Immature natural killer cell (primary cell): Measurements from ENCODE around the gene PPM1F. TPM values are rescaled to one million over a fixed set of nuclear protein-coding genes. Genes with fewer than 3 reads are reported as not detected.
"Not testable (repeated sequence)": the region's sequence is repeated elsewhere in the genome, so short reads cannot be mapped to it uniquely, and the experiment has no call there.

Experiments used
- DNase-seq, 3 donors: peaks; one replicate each; pipeline ENCODE4 v3.0.0; 2022; ENCODE audit warnings: mixed read lengths in 1 of 3
- H3K27ac Mint-ChIP-seq, 6 donors: one replicate each; pipeline ENCODE4 v1.8.0; 2020; ENCODE audit warnings: mixed read lengths in 6 of 6, mild to moderate bottlenecking in 5 of 6, inconsistent platforms in 4 of 6, moderate library complexity in 3 of 6
- H3K27me3 Mint-ChIP-seq, 3 donors: one replicate each; pipeline ENCODE4 v1.8.0; 2020 to 2021; ENCODE audit warnings: low read depth in 3 of 3, mild to moderate bottlenecking in 3 of 3, mixed read lengths in 3 of 3, moderate library complexity in 3 of 3, inconsistent platforms in 1 of 3
- H3K36me3 Mint-ChIP-seq, 3 donors: one replicate each; pipeline ENCODE4 v1.8.0; 2020; ENCODE audit warnings: mixed read lengths in 3 of 3, inconsistent platforms in 2 of 3, mild to moderate bottlenecking in 2 of 3
- H3K4me1 Mint-ChIP-seq, 2 donors: one replicate each; pipeline ENCODE4 v1.8.0; 2020; ENCODE audit warnings: inconsistent platforms in 2 of 2, mild to moderate bottlenecking in 2 of 2, mixed read lengths in 2 of 2, moderate library complexity in 1 of 2
- H3K4me3 Mint-ChIP-seq, 5 donors: one replicate each; pipeline ENCODE4 v1.8.0; 2020; ENCODE audit warnings: mild to moderate bottlenecking in 5 of 5, mixed read lengths in 5 of 5, inconsistent platforms in 3 of 5, moderate library complexity in 3 of 5
- H3K9me3 Mint-ChIP-seq, 6 donors: one replicate each; pipeline ENCODE4 v1.8.0; 2020; ENCODE audit warnings: mild to moderate bottlenecking in 6 of 6, mixed read lengths in 6 of 6, inconsistent platforms in 4 of 6, moderate library complexity in 3 of 6
- polyA plus RNA-seq, 3 donors: library from polyadenylated mRNA; unstranded; fragments of 300-500 nt; fragmentation: Illumina TruSeq; gene quantifications; one replicate each; pipeline ENCODE4 v1.2.3, GENCODE V29; 2021

PPM1F gene
- polyA plus RNA-seq, 3 donors from 2014 or later = 5.5 to 13.6 (median 8.0) TPM

- not testable (repeated sequence) for H3K27me3 Mint-ChIP-seq, H3K27ac Mint-ChIP-seq, H3K36me3 Mint-ChIP-seq, H3K4me1 Mint-ChIP-seq, H3K9me3 Mint-ChIP-seq, DNase-seq, H3K4me3 Mint-ChIP-seq
Observed at GRCh38 chr22:21882754-21883333, 69.8 kb downstream of the PPM1F start.

GRCh38 chr22:21881841-21882753 lies 70.6 kb downstream of the PPM1F start:
- Mint-ChIP-seq H3K27ac (no peak overlapping the region), H3K9me3 (peaks cover 0 to 1% (median 0%) of the 10 kb centered on the region in 6 donors), H3K4me3 (no peak overlapping the region), H3K27me3 (peaks cover 2 to 3% (median 2%) of the 10 kb centered on the region in 3 donors), H3K4me1 (peaks cover 0 to under 1% of the 10 kb centered on the region in 2 donors), H3K36me3 (no peaks in the 10 kb centered on the region)
- DNase-seq = no peak

GRCh38 chr22:21876486-21877176 lies 76.0 kb downstream of the PPM1F start:
- no peak overlapping the region for H3K27ac Mint-ChIP-seq
- DNase-seq = no peak

GRCh38 chr22:21874953-21875352 lies 77.7 kb downstream of the PPM1F start:
- H3K27me3 Mint-ChIP-seq, H3K4me1 Mint-ChIP-seq, H3K4me3 Mint-ChIP-seq, H3K27ac Mint-ChIP-seq, H3K9me3 Mint-ChIP-seq, DNase-seq, H3K36me3 Mint-ChIP-seq: not testable (repeated sequence)

More at GRCh38 chr22:21876486-21877176, 76.0 kb downstream of the PPM1F start:
- Mint-ChIP-seq H3K4me3 (no peak overlapping the region), H3K27me3 (peaks cover 1 to 2% (median 2%) of the 10 kb centered on the region in 3 donors), H3K36me3 (peaks cover 0 to 5% (median 0%) of the 10 kb centered on the region in 3 donors), H3K9me3 (peaks cover 0 to 1% (median 0%) of the 10 kb centered on the region in 6 donors), H3K4me1 (peaks cover 6 to 9% of the 10 kb centered on the region in 2 donors)

- H3K27me3 Mint-ChIP-seq = peaks cover 0 to 1% (median 0%) of the 10 kb centered on the region in 3 donors
- peaks cover 0 to 9% (median 0%) of the 10 kb centered on the region in 3 donors for H3K36me3 Mint-ChIP-seq
- H3K4me1 Mint-ChIP-seq = peaks cover 7 to 16% of the 10 kb centered on the region in 2 donors
- H3K27ac Mint-ChIP-seq = no peak overlapping the region
- no peak for DNase-seq
- H3K4me3 Mint-ChIP-seq = no peak overlapping the region
- no peaks in the 10 kb centered on the region for H3K9me3 Mint-ChIP-seq
Observed at GRCh38 chr22:21873619-21874018, 79.0 kb downstream of the PPM1F start.

- not testable (repeated sequence) for H3K27ac Mint-ChIP-seq, H3K4me3 Mint-ChIP-seq
Observed at GRCh38 chr22:21872741-21873140, 79.9 kb downstream of the PPM1F start.

More at GRCh38 chr22:21872741-21873140, 79.9 kb downstream of the PPM1F start:
- not testable (repeated sequence) for H3K9me3 Mint-ChIP-seq, H3K27me3 Mint-ChIP-seq, DNase-seq
- Mint-ChIP-seq H3K4me1 (peaks cover 16 to 24% of the 10 kb centered on the region in 2 donors), H3K36me3 (peaks cover 0 to 13% (median 0%) of the 10 kb centered on the region in 3 donors)

Other genes starting within 250 kb of the PPM1F start
- 100 to 1,000 TPM in 2 of 3 donors, 10 to 100 TPM in 1; 72.9 to 100 (median 100) TPM for gene YPEL1, start 217.1 kb downstream of the PPM1F start, polyA plus RNA-seq
- 100 to 1,000 TPM; 151 to 168 (median 162) TPM for gene MAPK1, start 85.2 kb downstream of the PPM1F start, polyA plus RNA-seq
- gene TOP3B, start 29.9 kb upstream of the PPM1F start, polyA plus RNA-seq = 10 to 100 TPM in 1 of 3 donors, 1 to 10 TPM in 2; 8.4 to 17.2 (median 9.7) TPM